LHCN-M2 (cell line): Measurements from ENCODE around the gene ING3. TPM values are rescaled to one million over a fixed set of nuclear protein-coding genes. Genes with fewer than 3 reads are reported as not detected.

Source experiments
- DNase-seq: peaks from one replicate; pipeline ENCODE4 v3.0.0-alpha.2; 2012; ENCODE audit warnings: low read depth
- polyA plus RNA-seq: library from polyadenylated mRNA; unstranded; fragments of >200 nt; gene quantifications from one replicate; pipeline ENCODE4 v1.2.1, GENCODE V29; 2012; ENCODE audit warnings: missing spikeins
- total RNA-seq: library from RNA; depleted of rRNA; stranded (reverse); fragments of >200 nt; gene quantifications from 2 replicates; pipeline ENCODE4 v1.2.3, GENCODE V29; 2014; rRNA removed

The ING3 gene, protein sequence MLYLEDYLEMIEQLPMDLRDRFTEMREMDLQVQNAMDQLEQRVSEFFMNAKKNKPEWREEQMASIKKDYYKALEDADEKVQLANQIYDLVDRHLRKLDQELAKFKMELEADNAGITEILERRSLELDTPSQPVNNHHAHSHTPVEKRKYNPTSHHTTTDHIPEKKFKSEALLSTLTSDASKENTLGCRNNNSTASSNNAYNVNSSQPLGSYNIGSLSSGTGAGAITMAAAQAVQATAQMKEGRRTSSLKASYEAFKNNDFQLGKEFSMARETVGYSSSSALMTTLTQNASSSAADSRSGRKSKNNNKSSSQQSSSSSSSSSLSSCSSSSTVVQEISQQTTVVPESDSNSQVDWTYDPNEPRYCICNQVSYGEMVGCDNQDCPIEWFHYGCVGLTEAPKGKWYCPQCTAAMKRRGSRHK
- total RNA-seq: 20.3 and 20.7 TPM in 2 replicates
- polyA plus RNA-seq: 7.5 TPM

GRCh38 chr7:120950539-120951308 lies at the start of gene ING3:
ING3 (plus strand) TSS chr7:120950777; CDS start chr7:120950897, 120 bp downstream.
- DNase-seq: peak; percentile 98

DNA sequence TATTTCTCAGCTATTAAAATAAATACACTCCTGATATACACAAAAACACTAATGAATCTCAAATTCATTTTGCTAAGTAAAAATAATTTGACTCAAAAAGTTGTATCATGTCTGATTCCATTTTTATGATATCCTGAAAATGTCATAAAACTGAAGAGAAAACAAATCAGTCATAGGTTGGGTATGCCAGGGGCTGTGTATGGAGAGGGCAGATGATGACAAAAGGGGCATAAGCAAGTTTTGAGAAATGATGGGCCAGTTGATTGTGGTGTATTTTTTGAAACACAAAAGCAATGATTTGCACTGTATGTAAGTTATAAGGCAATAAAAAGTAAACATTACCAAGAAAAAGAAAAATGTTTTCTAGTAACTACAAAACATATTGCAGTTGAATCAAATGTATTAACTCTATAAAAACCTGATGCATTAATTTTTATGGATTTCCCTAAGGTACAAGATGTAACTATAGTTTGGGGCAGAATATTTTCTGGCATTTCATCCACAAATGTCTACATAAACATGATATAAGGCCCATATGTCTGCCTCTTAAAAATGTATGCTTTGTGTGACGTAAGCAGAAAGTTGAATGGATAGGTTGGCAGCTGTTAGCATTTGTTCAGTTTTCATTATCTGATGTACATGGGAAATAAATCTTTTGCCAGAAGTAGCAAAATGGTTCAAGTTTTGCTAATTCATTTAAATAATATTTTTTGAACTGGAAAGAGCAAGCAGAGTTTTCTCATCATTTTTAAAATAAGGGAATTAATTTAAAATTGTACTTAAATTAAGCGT lies 35.1 kb upstream of the ING3 start:
- DNase-seq: no peak

- DNase-seq: no peak
These were observed 34.5 kb upstream of the ING3 start for GRCh38 chr7:120916121-120916520.

DNA sequence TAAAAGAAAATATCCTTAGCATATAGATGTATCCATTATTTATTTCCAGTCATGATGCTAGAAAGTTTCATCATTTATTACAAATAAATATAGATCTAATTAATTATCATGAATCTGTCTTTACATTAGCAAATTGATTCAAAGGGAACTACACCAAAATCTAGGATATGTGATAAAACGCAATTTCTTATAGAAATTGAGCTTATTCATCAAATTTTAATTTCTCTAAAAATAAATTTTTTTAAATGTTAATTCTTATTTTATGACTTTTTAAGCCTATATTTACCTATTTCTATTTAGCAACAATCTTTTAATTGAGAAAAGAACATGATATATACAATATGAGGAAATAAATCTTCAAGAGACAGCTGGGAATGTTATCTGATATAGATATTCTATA lies 34.0 kb upstream of the ING3 start:
- no peak for DNase-seq

- peak; percentile 35 for DNase-seq
These were observed 31.1 kb upstream of the ING3 start for GRCh38 chr7:120919466-120919865.

- DNase-seq: no peak
These were observed 30.5 kb upstream of the ING3 start for GRCh38 chr7:120920034-120920433.

GRCh38 chr7:120920591-120921274 lies 29.8 kb upstream of the ING3 start:
- peak; percentile 69 for DNase-seq

DNA sequence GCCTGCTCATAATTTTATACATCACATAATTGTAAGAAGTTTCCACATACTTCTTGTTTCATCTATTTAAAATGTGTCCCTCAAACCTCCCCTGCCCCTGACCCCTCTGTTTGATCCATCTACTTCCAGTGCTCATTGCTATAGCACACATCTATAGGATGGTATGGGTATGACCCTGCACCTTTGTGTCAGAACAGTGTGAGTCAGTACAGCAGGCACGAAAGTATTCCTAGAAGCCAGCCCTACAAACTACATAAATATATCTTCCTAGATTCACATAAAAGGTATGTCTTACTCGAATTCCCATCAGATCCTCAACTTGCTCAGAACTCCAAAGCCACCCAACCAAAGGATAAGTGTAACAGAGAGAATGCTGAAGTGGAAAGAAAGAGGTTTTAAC lies 25.7 kb upstream of the ING3 start:
- no peak for DNase-seq

DNA sequence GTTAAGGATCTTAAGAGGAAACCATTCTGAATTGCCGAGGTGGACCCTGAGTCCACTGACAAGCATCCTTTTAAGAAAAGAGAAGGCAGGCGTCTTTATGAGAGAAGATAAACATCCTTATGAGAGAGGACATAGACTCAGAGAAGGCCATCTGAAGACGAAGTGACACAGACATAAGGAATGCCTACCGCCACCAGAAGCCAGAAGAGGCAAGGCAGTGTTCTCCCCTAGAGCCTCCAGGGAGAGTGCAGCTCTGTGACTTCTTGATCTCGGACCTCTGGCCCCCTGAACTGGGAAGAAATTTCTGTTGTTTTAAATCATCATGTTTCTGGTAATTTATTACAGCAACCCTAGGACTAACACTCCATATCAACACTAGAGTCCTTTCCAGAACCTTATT lies 25.2 kb upstream of the ING3 start:
- no peak for DNase-seq

GRCh38 chr7:120926943-120927346 lies 23.6 kb upstream of the ING3 start:
- DNase-seq: no peak

DNA sequence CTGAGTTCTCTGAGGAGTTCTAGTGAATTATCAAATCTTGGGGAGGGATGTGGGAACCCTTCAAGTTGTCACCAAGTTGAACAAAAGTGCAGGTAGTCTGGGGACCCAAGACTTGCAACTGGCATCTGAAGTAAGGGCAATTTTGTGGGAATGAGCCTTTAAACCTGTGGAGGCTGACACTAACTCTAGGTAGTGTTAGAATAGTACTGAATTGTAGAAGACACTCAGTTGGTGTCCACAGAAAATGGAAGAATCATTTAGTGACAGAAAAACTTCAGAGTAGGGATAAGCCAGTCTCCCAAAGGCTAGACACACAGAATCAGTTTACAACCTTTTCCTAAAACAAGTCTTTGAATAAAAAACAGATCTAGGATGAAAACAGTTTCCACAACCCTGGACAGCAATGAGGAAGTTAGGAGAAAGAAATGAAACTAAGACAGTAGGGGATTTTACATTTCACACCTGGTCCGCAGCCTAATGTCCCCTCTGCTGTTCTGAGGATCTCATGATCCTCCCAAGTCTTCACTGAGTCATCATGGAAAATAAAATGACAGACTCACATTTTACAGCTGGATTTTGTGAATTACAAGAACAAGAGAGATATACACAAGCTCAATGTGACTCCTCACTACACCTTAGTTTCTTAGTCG lies 23.0 kb upstream of the ING3 start:
- no peak for DNase-seq

DNA sequence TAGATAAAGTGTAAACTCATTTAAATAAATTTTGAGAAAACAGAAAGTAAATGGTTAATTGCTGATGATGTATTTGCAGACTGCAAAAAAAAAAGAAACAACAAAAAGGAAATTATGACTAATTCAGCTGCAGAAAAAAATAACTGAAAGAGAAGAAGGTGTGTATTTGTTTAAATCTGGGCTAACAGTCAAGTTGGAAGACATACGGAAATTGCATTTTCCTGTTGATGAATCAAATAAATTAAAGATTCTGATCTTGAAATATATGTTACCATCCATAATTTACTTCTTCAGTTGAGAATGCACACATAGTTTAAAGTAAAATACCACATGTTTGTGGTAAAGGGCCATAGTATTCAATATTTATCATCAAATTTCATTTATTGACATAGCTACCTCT lies 19.3 kb upstream of the ING3 start:
- DNase-seq: peak; percentile 13

GRCh38 chr7:120933475-120933874 lies 17.1 kb upstream of the ING3 start:
- peak; percentile 17 for DNase-seq

GRCh38 chr7:120939345-120939744 lies 11.2 kb upstream of the ING3 start:
- DNase-seq: no peak

DNA sequence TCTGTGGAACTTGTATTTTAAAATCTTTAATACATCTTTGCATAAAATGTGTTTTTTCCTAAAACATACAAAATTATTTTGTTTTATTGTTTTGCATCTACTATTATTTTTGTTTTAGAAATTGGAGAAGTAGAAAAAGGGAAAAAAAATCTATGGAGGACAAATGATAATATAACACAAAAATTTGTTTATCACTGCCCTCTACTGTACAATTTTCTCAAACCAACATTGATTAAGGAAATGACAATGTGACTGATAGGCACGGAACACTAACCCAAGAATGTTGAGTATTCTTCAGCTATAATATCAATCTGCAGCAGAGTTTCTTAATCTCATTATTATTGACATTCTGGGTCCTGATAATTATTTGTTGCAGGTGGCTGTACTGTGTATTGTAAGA lies 9.5 kb upstream of the ING3 start:
- DNase-seq: peak; percentile 24

DNA sequence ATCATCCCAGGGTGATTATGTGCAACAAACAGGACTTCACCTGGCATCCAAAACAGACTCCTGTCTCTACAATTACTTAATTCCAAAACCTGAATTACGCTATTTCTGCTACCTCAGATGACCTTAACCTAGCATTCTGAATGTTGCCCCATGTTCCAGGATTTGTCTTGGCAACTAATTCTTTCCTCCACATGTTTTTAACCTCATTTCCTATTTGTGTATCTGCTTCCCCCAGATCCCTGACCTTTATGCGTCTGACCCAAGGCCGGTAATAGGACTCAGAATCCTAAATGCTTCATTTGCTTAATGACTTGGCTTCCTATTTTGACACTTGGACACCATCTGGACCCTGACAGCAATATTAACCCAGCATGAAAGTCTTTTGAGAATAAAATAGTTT lies 8.7 kb upstream of the ING3 start:
- no peak for DNase-seq

- DNase-seq: no peak
These were observed 7.7 kb upstream of the ING3 start for GRCh38 chr7:120942861-120943260.

GRCh38 chr7:120944826-120945562 lies 5.6 kb upstream of the ING3 start:
- DNase-seq: no peak

DNA sequence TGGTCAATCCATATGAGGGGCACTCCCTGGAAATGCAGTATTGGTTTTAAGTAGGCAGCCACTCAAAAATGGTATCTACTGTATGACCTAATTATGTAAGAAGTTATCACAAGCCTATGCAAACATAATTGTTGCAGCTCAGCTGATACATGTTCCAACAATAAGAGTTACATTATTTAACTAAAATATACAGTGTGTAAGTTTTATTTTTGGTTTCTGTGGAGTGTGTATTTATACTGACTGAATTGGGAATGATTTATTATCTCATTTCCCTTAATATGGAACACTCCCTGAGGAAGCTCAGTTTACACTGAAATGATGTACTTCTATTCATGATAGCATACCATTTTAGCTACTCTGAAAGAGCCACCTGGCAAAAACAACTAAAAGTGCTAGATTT lies 2.6 kb upstream of the ING3 start:
- DNase-seq: no peak

DNA sequence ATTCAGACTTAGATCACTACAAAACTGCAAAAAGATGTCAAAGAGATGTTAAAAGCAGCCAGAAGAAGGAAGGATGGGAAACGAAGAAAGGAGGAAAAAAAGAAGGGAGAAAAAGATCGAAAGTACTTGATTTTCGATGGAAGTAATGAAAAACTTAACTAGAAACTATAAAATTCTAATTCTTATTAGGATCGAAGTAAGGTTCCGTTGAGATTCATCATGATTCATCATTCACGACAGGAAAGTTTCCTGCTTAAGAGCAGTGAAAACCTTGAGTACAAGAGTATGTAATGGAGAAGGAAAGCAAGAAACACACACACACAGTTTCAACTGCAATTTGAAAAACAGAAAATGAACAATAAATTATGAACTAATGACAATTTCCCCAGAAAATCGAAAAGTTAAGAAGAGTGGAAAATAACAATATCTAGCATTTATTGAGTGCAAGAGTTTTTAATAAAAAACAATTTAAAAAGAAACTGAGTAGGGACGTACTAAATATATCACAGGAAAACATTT lies 1.1 kb upstream of the ING3 start:
- no peak for DNase-seq
